Stimulated activated naive CD4-positive, alpha-beta T cell (primary cell): Measurements from ENCODE around the gene LCN6.
"Not testable (repeated sequence)": the region's sequence is repeated elsewhere in the genome, so short reads cannot be mapped to it uniquely, and the experiment has no call there.

Source experiments
- DNase-seq, 6 experiments: peaks; one replicate each; lab custom pipeline; 2025; lab: John Stamatoyannopoulos, UW

LCN6 gene

DNA sequence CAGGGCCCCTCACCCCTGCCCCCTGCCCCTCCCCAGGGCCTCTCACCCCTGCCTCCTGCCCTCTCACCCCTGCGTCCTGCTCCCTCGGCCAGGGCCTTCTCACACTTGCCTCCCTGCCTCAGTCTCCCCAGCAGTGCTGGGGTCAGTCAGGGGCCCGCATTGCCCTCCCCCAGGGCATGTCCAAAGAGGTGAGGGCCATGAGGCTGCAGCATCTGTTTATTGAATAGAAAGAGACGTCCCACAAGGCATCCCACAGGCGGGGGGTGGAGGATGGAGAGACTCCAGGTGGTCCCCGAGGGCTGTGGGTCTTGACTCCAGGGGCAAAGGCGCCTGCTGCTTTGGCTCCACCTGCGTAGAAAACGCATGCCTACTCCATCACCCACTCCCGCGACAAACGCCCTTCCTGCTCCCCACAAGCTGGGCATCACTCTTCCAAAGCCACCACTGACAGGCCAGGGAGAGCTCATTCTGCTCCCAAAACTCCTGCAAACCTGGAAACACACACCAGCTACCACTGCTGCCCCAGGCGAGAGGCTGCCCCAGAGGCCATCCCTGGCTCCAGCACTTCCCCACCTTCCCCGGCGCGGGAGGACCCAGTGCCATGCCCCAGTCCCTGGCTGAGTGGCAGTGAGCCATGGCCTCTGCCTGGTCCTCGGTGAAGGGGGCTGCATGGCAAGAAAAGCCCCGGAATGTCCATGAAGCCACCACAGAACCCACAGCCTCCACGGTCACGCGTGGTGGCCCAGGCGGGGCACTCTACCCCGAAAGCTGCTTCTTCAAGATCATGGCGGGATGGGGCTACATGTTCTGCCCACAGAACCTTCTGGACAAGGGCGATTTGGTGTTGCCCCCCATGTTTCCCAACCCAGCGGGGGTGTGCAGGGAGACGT is 11.4 kb upstream of the LCN6 start:
- no peak for DNase-seq

DNA sequence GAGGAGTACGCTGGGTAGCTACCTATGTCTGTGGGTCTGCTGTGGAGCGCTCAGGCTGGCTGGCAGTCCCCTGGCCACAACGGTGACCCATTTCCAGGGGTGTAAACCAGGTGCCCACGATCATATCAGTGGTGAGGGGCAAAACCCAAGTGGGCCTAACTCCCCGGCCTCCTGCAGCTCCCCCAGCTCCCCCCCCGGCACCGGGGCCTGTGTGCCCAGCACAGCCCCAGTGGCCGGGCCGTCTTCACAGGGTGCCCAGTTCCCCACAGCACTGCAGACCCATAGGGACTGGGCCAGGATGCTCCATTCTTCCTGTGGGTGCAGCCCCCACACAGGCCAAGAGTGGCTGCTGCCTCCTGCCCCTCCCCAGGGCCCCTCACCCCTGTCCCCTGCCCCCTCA is 10.7 kb upstream of the LCN6 start:
- no peak for DNase-seq

DNA sequence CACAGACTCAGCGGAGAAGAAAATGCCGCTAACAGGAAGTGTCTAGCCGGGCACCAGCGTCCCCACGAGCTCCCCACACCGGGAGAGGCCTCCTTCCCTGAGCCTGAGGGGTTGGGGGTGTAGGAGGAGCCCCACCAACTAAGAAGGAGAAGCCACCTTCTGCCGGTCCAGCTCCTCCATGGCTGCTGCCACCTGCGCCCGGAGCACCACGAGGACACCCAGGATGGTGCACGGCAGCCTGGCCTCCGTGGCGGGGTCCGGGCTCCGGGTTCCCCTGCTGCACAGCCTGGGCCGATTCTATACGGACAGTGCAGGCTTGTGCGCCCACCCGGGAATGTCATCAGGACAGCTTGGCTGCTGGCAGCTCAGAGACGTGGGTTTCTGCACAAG is 9.4 kb upstream of the LCN6 start:
- DNase-seq: no peak

DNA sequence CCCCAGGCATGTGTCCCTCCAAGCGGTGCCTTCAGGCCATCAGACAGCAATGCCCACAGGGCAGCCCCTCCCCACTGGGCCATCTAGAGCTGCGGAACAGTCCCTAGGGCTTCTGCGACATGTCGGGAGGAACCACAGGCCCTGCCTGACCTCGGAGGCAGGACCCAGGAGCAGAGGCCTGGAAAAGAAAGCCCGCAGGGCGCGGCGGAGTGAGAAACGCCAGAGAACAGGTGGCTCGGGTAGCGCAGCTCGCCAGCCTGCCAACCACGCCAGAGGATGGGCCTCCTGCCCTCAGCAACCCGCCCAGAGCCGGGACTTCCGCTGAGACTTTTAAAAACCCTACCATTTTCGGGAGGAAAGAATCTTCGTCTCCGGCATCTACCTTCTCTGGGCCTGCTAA is 9.0 kb upstream of the LCN6 start:
- DNase-seq: no peak

DNA sequence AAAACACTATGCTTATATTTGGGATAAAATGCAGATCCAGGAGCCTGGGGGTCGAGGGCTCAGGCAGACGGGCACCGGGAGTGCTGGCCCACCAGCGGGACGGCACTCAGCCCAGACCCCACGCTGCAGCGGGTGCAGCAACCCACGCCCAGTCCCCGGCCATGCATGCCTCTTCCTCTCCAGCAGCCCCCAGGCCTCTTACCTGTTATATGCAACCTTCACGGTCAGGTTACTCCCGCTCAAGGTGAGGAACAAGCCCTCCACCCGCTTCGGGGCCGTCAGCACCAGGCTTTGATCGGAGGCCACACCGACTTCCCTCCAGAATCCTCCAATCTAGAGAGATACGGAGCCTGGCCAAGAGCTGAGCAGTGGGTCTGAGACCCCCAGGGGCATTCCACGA is 8.5 kb upstream of the LCN6 start:
- no peak for DNase-seq

DNA sequence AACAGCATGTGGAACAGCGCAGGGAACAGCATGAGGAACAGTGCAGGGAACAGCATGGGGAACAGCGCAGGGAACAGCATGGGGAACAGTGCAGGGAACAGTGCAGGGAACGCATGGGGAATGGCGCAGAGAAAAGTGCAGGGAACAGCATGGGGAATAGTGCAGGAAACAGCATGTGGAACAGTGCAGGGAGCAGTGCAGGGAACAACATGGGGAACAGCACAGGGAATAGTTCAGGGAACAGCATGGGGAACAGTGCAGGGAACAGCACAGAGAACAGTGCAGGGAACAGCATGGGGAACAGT is 7.8 kb upstream of the LCN6 start:
- no peak for DNase-seq

DNA sequence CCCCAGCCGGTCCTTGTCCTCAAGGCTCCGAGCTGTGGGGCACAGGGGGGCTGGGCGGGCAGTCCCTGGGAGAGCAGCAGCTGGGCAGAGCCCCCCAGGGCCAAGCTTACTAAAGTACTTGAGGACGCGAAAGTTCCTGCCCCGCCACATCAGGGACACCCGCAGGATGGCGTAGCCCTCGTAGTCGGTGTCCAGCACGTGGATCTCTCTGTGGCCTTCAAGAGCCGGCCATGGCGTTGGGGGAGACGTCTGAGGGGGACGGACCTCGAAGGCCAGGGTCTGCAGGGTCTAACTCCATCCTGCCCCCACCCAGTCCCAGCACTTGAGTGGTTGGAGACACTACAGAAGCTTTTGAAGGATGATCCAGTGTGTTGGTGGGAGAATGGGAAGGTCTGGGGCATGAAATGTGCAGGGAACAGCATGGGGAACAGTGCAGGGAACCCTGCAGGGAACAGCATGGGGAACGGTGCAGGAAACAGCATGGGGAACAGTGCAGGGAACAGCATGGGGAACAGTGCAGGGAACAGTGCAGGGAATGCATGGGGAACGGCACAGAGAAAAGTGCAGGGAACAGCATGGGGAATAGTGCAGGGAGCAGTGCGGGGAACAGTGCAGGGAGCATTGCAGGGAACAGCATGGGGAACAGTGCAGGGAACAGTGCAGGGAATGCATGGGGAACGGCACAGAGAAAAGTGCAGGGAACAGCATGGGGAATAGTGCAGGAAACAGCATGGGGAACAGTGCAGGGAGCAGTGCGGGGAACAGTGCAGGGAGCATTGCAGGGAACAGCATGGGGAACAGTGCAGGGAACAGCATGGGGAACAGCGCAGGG is 7.2 kb upstream of the LCN6 start:
- DNase-seq: not testable (repeated sequence)

DNA sequence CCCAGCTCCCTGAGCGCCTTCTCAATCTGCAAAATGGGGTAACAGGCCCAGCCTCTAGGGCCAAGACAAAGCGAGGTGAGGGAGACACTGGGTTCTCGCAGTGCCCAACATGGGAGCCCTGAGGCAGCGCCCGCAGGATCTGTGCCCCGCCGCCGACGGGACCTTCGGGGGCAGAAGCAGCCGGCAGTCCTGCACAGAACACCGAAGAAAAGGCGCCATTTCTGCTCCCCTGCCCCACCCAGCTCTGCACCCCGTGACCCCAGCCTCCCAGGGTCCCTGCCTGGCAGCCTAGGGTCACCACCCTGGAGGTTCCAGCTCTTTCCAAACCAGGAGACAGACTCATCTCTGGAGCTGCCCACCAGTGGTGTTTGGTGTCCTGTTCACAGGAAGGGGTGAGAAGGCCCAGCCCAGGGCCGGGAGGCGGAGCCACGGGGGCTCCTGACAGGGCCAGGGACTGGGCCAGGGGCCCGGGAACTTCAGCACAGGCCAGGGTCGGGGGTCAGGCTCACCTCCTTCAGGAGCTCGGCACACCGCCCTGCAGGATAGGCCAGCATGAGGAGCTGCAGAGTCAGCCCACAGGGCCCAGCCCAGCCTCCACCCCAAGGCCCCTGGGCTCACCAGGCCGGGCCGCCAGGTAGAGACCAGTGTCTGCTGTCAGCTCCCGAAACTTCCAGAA is 6.4 kb upstream of the LCN6 start:
- DNase-seq: no peak

DNA sequence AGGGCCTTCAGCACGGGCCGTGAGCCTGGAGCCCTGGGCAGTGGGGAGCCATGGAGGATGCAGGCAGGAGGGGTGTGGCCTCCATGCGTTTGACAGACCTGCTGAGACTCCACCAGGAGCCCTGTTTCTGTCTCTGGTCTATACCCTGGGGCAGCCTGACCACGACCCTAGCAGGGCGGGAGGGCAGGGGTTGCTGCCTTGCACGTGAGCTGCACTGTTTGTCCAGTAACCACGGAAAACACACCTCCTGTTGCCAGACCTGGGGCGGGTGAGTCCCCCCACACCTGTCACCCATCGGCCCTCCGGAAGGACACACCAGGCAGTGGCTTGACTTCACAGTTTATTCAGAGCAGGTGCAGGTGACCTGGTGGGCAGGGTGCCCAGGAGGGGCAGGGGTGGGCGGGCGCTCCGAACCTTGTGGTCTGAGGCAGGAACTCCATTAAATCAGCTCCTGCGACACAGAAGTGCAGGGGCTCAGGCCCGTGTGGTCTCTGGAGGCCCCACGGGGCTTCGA is 5.8 kb upstream of the LCN6 start:
- DNase-seq: no peak

DNA sequence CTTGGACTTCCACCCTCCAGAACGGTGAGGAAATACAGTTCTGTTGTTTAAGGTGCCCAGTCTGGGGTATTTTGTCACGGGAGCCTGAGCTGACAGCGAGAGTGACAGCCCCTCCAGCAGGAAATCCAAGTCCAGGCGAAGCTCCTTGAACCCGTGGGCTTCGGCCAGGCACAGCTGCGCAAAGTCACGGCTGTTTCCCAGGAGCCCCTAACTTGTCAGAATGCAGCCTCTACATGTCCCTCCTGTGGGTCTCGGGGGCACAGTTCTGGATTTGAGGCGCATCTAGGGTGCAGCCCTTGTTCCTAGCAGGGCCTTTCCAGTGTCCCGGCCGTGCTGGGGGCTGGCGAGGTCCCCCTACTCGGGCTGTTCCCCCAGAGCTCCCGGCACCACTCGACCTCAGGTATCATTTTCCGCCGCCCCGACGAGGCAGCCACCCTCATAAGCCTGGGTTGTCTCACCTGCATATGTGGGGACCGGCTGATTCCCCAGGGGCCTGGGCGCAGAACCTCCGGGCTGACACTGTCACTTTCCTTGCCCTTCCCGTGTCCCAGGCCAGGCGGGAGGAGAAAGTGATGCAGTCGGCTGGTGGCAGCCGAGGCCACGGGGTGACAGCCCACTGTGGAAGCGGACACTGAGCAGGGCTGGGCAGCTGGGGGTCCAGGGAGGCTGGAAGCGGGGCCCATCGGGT is 5.2 kb upstream of the LCN6 start:
- no peak for DNase-seq

DNA sequence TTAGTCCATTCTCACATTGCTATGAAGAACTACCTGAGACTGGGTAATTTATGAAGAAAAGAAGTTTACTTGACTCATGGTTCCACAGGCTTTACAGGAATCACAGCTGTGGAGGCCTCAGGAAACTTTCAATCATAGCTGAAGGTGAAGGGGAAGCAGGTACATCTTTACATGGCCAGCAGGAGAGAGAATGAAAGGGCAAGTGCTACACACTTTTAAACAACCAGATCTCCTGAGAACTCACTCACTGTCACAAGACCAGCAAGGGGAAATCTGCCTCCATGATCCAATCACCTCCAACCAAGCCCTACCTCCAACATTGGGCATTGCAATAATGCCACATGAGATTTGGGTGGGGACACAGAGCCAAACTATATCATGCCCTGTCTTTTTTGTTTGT is 3.5 kb upstream of the LCN6 start:
- no peak for DNase-seq

DNA sequence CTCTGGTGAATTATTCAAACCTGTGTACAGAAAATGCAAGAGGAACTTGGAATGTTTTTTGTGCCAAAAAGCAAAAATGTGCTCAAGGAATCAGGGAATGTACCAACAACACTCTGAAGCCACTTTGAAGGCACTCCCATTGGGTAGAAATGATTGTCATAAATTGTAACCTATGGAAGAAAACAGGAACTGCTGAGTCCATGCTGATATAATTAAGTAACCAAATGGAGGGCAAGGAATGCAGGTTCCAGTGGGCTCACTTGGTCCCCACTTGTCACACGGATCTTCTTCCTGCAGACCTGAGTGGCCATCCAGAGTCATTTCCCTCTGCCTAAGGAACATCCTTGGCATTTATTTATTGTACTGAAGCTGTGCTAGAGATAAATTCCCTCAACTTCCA is 2.9 kb upstream of the LCN6 start:
- DNase-seq: no peak

DNA sequence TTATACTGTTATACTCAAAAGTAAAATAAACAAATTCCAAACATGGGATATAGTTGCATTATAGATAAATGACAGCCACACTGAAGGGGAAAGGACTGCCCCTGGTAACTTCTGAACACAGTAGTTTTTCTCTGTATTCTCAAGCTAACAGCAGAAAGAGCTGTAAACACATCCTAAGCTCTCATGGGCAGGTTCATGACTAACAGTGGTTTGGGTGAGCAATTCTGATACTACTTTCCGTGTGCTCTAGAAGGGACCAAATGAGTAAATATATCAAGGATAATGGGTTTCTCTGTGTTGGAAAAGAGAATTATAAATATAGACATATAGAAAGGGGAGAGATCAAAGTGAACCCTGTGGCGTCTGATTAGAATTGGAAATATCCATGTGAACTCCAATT is 2.2 kb upstream of the LCN6 start:
- no peak for DNase-seq

DNA sequence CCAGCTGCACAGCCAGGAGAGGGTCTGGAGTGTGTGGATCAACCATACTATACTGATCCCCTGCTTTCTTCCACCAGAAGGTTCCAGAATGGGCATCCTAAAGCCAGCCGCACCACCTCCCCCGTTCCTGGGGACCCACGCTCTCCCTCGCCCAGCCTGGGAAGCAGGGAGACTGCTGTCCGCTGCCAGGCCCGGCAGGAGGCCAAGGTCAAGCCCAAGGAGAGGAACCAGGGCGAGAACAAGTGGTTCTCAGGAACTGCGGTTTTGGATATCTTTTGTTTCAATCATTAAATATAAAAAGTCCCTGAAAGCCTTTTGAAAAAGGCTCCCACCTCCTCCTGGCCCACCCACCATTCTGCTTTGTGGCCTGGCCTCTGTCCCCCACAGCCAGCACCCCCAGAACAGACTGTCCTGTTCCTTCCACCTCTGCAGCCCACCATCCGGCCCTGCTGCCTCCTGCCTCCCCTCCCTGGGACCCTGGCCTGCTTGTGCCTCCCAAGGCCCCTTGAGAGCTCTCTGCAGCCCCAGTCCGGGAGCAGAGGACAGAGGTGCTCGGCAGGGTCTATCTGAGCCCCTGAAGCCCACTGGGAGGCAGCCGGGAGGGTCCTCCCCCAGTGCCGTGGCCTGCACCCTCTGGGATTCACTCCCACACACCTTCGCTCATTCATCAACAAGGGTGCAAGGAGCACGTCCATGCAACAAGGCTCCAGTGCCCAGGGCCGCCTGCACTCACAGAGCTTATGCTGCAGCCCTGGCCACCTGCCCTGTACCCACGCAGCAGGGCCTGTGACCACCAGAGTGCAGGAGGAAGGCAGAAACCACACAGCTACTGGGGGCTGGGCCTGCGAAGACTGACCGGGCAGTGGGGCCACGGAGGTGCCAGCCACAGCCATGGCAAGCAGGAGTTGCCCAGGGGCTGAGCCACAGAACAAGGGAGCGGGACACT is 614 bp upstream of the LCN6 start:
- DNase-seq: no peak

DNA sequence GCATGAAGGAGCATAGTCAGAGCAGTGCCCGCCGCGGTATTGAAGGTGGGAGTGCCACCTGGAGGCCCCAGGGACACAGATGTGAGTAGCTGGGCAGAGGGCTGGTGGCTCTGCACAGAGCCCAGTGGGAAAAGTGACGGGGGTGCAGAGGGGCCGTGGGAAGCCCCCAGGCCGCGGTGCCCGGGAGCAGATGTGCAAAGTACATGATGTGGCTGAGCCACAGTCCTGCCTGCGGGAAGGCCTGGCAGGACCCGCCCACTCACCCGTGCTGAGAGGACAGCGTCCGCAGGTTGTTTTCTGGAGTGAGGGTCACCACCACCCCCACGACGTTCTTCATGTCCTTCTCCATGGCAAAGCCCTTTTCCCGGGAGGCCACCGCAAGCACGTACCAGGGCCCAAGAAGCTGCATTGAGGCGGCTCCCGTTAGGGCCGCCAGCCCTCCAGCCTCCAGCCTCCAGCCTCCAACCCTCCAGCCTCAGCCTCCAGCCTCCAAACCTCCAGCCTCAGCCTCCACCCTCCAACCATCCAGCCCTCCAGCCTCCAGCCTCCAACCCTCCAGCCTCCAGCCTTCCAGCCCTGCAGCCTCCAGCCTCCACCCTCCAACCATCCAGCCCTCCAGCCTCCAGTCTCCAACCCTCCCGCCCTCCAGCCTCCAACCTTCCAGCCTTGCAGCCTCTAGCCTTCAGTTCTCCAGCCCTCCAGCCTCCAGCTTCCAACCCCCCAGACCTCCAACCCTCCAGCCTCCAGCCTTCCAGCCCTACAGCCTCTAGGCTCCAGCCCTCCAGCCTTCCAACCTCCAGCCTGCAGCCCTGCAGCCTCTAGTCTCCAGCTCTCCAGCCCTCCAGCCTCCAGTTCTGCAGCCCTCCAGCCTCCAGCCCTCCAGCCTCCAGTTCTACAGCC is 914 bp downstream of the LCN6 start:
- DNase-seq: no peak

DNA sequence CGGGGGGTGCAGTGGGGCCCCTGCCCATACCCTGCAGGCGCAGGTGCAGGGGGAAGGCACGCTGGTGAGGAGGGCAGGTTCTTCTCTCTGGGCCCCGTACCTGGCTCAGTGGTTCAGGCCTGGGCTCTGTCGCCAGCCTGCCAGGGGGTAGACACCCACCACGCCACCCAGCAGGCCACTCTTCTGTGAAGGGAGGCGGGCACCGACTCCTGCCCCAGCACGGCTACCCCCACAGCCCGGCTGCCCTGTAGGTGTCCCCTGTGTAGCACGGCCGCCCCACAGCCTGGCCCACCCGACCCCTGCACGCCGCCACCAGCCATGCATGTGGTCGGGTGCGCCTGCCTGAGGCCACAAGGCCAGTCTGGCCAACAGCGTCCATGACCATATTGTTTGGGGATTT is 1.7 kb downstream of the LCN6 start:
- no peak for DNase-seq

DNA sequence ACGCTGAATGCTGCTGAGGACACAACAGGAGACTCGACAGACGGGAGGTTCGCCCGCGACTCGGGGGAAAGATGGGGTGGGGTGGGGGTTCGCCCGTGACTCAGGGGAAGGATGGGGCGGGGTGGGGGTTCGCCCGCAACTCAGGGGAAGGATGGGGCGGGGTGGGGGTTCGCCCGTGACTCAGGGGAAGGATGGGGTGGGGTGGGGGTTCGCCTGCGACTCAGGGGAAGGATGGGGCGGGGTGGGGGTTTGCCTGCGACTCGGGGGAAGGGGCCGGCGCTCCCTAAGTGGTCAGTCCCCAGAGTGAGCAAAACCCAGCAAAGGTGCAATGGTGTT is 2.2 kb downstream of the LCN6 start:
- DNase-seq: no peak

DNA sequence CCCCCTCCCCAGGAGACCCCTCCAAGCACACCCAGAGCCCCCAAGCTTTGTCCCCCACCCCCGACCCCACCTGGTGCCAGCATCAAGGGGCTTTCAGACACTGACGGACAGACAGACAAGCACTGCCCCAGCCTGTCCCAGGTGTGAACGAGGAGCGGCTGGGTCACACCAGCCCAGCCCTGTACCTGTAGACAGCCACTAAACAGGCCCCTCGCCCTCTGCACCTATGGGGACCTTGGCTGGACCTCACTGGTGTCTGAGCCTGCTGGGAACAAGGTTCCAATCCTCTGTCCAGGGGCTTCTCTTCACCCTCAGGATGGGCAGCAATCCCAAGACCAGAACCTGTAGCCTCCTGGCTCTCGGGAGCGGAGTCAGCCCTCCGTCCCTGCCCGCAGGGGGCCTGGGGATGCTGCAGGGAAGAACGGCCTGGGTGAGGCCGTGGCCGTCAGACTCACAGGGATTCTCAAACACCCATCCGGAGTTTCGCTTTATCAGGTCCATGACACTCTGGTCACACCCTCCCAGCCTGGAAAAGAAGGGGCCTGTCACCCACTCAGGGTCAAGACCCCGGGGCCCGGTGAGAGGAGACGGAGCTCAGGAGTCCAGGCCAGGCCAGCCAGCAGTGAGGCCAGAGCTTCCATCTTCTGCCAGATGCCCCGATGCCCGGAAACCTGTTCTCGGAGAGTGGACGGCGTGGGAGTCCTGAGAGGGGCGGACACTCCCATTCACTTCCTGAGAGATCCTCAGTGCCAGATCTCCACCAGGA is 2.8 kb downstream of the LCN6 start:
- no peak for DNase-seq

DNA sequence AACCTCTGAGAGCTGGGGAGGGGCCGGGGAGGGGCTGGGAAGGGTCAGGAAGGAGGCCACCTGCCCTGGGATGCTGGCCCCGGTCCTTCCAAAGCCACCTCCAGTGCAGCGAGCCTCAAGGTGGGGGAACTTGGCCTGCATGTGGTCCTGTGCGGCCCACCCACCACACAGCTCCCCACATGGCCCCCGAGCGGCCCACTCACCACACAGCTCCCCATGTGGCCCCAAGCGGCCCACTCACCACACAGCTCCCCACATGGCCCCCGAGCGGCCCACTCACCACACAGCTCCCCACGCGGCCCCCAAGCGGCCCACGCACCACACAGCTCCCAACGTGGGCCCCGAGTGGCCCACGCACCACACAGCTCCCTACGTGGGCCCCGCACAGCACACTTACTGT is 3.6 kb downstream of the LCN6 start:
- no peak for DNase-seq
